ENCODE data around the gene RAET1E.
"Not testable (repeated sequence)": the region's sequence is repeated elsewhere in the genome, so short reads cannot be mapped to it uniquely, and the experiment has no call there.

- TF ChIP-seq CTCF, POLR2AphosphoS5, POLR2A, EP300 (IDR thresholded peaks at IDR 0.05): not testable (repeated sequence)
These were observed 43.9 kb downstream of the RAET1E start for GRCh38 chr6:149854017-149854416.

All from sigmoid colon (tissue), 4 donors.